ENCODE data around the gene DCP2.

DCP2 gene

DNA sequence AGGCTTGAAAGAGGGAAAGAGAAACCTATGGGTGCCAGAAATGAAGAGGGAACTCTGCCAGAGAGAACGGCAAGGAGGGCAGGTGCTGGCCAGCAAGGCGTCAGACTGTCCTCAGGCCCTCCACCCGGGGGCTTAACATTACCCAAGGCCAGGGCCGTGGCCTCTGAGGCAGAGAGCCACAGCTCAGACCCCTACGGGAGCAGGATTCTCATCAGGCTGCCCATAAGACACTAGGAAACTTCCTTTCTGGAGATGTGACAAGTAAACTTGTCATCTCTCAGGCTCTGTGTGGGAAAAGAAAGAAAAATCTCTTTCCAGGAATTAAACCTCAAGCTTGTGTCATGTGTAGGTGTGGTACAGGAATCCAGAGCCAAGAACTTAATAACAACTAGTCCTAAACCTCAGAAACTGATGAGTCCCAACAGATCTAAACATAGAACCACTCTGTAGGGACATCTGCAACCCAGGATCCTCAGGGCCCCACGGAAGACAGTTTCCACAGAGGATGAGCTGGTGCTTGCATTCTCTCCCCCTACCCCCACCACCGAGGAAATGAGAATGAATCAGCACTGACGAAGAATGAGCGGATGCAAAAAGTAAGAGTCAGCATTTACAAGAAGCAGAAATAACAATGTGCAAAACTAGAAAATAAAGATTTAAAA lies 74.3 kb downstream of the DCP2 start:
- DNase-seq: no peak

DNA sequence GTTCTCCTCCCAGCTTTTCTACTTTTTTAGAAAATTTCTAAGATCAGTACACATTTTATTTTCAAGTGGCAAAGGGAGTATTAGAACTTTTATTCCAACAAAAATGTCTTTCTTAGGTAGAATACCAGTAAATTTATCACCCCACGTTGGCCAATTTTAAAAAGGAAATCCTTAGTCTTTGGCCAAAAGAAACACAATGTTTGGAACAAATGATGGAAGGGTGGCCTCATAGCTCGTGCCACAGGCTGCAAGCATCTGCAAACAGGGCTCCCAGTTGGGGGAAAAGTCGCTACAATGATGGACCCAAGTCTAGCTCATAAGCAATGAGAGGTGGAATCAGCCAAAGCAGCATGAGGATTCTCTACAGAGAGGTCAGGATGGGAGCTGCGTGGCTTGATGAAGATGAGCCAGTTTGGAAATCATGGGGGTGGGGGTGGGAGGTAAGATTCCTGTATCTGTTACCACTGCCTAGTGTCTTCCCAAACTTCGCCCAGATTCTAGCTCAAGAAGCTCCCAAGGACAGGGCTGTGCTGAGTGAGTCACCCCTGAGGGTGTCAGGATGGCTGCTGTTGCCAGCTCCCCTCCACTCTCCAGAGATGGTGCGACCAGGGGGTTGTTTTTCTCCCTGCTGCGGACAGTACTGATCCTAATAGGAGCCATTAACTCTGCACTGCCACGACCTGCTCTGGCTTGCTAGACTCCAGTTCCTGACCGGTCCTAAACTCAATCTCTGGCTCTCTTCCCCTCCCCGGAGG lies 75.6 kb downstream of the DCP2 start:
- DNase-seq: no peak

DNA sequence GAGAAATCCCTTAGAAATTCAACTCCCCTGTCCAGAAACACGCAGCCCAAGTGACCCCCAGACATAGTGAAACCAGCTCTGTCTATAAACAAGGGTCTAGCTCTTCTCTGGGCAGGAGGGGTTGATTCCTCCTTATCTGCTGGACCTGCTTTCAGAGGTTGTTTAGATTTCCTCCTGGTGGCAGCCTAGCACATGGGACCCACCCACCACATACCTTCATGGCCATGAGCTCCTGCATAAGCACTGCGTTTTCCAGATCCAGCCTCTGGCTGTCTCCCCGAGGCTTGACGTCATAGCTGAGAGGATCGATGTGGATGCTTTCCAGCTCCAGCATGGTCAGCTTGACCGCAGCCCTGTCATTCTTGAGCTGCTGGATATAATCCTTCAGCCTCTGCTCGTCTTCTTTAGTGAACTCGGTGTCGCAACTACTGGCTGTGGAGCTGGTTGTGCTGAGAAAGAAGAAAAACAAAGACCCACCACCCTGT lies 77.0 kb downstream of the DCP2 start:
- DNase-seq: no peak

DNA sequence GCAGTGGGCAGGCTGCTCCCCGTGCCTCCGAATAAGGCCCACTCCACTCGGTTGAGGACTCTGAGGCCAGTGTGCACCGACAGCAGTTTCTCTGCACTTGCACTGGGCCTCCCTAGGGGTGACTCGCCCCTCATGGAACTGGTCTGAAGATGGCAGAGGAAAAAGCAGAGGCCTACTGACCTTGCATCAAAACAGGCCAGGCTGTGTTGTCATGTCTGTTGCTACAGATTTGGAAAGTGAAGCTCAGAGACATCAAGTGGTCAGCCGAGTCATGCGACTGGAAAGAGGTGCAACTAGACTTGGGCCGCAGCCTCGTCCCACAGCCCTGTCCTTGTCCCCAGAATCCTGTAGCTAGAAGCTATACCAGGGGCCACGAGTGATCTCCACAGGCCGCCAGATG lies 78.3 kb downstream of the DCP2 start:
- DNase-seq: no peak

GRCh38 chr5:113056988-113057387 lies 80.4 kb downstream of the DCP2 start:
- DNase-seq: no peak

GRCh38 chr5:113057557-113057984 lies 81.0 kb downstream of the DCP2 start:
- DNase-seq: no peak

DNA sequence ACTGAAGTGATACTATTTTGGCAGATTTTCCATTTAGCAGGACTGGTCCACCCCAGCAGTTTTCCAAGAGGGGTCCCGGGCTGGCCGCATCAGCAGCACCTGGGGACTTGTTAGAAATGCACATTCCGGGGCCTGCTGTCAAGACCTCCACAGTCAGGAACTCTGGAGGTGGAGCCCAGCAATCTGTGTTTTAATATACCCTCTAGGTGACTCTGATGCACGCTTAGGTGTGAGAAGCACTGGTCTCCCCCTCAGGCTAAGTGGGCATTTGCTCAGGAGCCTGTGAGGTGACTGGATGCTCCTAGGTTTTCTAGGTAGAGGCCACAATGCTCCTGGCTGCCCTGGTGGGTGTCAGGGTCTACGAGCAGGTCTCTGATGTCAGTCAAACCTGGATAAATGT lies 81.7 kb downstream of the DCP2 start:
- DNase-seq: no peak

DNA sequence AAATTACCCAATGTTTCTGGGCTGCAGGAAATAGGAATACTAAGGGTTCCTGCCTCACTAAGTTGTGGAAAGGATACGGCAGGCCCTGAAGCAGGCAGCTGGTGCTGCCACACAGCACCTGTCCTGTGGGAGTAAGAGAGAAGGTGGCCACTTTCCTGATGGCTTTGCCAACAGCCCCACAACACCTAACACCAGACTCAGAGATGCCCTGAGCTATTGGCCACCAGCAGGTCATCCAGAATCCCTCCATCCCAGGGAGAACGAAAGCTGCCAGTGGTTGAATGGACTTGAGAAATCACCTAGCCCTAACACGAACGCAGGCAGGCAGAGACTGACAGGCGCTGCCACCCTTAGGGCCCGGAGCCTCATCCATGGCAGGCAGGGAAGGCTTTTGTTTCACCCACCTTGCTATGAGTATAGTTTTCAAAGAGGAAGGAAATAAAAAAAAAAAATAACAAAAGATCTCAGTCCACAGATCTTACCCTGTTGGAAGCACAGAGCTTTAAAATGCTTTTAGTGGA lies 82.2 kb downstream of the DCP2 start:
- no peak for DNase-seq

- DNase-seq: no peak
Measured at GRCh38 chr5:113059232-113060040, 82.8 kb downstream of the DCP2 start.

DNA sequence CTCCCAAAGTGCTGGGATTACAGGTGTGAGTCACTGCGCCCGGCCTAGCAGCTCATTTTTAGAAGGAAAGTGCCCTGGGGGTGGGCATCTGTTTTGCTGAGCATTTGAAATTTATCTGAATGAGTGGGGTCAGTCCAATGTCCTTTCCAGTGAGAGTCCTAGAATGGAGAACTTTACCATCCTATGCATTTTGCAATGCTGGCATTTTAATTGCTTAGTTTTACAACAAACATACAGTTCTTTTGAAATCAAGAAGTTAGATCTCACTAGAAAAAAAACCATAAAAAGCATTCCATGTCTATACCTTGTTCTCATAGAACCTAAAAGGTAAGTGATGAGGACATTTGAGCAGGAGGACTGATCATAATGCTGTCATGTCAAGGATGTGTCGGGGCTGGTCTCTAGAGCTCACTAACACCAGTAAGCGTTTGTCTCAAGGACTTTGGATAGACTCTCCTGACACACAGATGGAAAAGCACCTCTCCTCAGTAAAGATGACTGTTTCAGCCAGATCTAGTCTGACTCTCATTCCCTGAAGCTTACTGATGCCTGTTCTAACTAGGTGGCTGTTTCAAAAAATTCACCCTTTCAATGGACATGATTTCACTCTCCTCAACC lies 83.9 kb downstream of the DCP2 start:
- no peak for DNase-seq

DNA sequence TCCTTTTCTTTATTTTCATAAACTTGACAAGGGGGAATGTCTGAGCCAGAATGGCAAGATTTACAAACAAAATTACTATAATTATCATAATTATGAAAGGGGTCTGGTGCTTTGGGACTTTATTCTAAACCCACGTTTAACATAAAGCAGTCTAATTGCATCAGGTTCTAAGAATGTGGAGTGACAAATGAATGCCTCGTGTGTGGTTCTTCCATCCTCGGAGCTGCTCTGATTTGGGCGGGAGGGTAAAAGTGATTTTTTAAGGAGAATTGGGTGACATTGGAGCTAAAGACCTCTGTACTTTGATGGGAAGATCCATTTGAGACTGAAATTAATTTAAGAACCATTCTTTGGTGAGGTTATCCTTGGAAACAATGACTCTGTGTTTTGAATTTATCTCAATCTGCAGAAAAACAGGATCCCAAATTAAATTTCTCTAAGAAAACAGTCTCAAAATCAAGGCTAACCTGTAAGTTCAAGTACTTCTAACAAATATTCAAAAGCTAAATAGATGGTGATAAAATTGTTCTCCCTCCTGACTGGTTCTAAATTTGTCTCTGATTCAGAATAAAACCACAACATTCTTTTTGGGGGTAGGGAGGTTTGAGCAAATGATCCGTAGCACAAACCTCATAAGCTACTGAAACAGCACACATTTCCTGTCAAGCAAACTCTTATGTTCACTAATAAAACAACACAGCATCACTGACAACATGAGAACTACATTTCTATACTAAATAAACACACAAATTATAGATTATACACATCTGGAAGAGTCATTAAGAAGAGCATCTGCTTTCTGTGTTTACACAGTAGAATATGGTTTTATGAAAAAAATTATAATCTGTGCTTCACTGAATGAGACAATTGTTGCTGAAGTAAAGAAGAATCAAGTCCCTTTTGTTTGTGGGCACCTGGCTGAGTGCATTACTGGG lies 85.5 kb downstream of the DCP2 start:
- no peak for DNase-seq

DNA sequence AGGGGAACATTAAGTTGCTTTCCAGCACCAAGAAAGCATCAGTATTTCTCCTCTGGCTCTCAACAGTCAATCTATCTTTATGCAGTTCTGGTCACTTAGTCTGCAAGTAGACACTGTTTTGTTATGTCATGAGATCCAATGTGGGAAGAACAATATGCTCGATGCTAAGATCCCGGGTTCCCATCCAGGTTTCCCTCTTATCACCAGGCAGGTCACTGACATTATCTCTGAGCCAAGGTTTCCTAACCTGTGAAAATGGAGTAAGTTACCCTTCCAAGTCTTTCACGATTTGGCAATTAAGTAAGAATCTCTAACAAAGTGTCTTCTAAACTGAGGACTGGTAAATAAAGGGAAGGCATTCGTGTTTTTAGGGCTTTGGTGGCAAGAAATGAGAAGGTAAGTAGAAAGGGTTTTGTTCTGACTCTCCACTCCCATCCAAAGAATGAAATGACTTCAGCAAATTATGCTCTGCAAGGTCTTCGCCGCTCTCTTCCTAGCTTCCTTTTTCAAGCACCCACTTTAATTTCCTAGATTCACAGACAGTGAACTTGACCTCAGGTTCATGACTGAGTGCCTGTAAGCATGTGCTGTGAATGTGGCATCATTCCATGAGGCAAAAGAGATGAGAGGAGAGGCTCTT lies 86.4 kb downstream of the DCP2 start:
- no peak for DNase-seq

- no peak for DNase-seq
Measured at GRCh38 chr5:113063927-113064326, 87.3 kb downstream of the DCP2 start.

GRCh38 chr5:113064806-113065205 lies 88.2 kb downstream of the DCP2 start:
- no peak for DNase-seq

GRCh38 chr5:113065626-113066025 lies 89.0 kb downstream of the DCP2 start:
- DNase-seq: no peak

- no peak for DNase-seq
Measured at GRCh38 chr5:113067635-113068344, 91.2 kb downstream of the DCP2 start.

DNA sequence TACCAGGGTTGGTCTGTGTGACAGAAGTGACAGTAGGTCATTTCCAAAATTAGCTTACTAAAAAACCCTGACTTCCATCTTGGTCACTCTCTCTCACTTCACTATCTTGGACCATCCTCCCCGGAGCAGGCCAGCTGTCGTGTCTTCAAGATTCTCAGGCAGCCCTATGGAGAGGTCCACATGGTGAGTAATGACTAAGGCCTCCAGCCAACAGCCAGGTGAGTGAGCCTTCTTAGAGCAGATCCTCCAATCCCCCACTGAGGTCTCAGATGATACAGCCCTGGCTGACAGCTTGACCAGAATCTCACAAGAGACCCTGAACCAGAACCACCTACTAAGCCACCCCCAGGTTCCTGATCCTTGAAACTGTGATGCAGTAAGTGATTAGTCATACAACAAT lies 92.0 kb downstream of the DCP2 start:
- no peak for DNase-seq
